IMR-90 (cell line): Measurements from ENCODE around the gene SPATA9.

Experiments used
- BHLHE40 ChIP-seq: fragments of 150-350 bp; IDR thresholded peaks from 2 replicates; pipeline ENCODE4 v1.6.1; 2016; ENCODE audit warnings: mild to moderate bottlenecking, low read depth, low read length
- CEBPB ChIP-seq: IDR thresholded peaks from 2 replicates; pipeline ENCODE4 v1.6.1; 2012; ENCODE audit warnings: low read depth, low read length, improper control_type of control experiment
- CHD1 ChIP-seq: IDR thresholded peaks from 2 replicates; pipeline ENCODE4 v1.6.1; 2012; ENCODE audit warnings: low read depth, low read length, improper control_type of control experiment
- CTCF ChIP-seq: conservative IDR thresholded peaks from 2 replicates; pipeline ENCODE4 v1.5.1; 2012; ENCODE audit warnings: mild to moderate bottlenecking, low read depth, low read length, improper control_type of control experiment
- ELK1 ChIP-seq: fragments of 150-350 bp; IDR thresholded peaks from 2 replicates; pipeline ENCODE4 v1.6.1; 2016; ENCODE audit warnings: low read depth, mild to moderate bottlenecking, low read length, moderate library complexity, borderline replicate concordance
- MAFK ChIP-seq: IDR thresholded peaks from 2 replicates; pipeline ENCODE4 v1.6.1; 2012; ENCODE audit warnings: low read depth, low read length, improper control_type of control experiment
- MXI1 ChIP-seq: IDR thresholded peaks from 2 replicates; pipeline ENCODE4 v1.6.1; 2012; ENCODE audit warnings: low read depth, mild to moderate bottlenecking, low read length, moderate library complexity, borderline replicate concordance
- POLR2A ChIP-seq: IDR thresholded peaks from 2 replicates; pipeline ENCODE4 v1.6.1; 2012; ENCODE audit warnings: mild to moderate bottlenecking, low read depth, low read length
- RAD21 ChIP-seq: IDR thresholded peaks from 2 replicates; pipeline ENCODE4 v1.6.1; 2012; ENCODE audit warnings: low read length, improper control_type of control experiment
- RCOR1 ChIP-seq: IDR thresholded peaks from 2 replicates; pipeline ENCODE4 v1.6.1; 2012; ENCODE audit warnings: mild to moderate bottlenecking, low read length, improper control_type of control experiment; ENCODE audit not compliant: insufficient replicate concordance
- RFX5 ChIP-seq: IDR thresholded peaks from 2 replicates; pipeline ENCODE4 v1.8.0; 2012; ENCODE audit warnings: low read depth, mild to moderate bottlenecking, low read length, moderate library complexity
- USF2 ChIP-seq: fragments of 150-350 bp; IDR thresholded peaks from 2 replicates; pipeline ENCODE4 v1.6.1; 2017; ENCODE audit warnings: mild to moderate bottlenecking, antibody characterized with exemption, low read length, low read depth

GRCh38 chr5:95684361-95684760, 1.6 kb upstream of the SPATA9 start:
- no peak for TF ChIP-seq CTCF
- TF ChIP-seq MAFK = no peak
- no peak for TF ChIP-seq USF2
- TF ChIP-seq POLR2A = no peak
- TF ChIP-seq RAD21 = no peak
- no peak for TF ChIP-seq RFX5
- TF ChIP-seq CEBPB = no peak
- no peak for TF ChIP-seq CHD1
- no peak for TF ChIP-seq ELK1
- TF ChIP-seq RCOR1 = no peak
- no peak for TF ChIP-seq BHLHE40
- TF ChIP-seq MXI1 = no peak
